ENCODE measurements around the gene C3. TPM values are rescaled to one million over a fixed set of nuclear protein-coding genes. Genes with fewer than 3 reads are reported as not detected.
"Not testable (repeated sequence)": the region's sequence is repeated elsewhere in the genome, so short reads cannot be mapped to it uniquely, and the experiment has no call there.

The C3 gene
- total RNA-seq, 1 donor from 2014 or later: 1.5 TPM

DNA sequence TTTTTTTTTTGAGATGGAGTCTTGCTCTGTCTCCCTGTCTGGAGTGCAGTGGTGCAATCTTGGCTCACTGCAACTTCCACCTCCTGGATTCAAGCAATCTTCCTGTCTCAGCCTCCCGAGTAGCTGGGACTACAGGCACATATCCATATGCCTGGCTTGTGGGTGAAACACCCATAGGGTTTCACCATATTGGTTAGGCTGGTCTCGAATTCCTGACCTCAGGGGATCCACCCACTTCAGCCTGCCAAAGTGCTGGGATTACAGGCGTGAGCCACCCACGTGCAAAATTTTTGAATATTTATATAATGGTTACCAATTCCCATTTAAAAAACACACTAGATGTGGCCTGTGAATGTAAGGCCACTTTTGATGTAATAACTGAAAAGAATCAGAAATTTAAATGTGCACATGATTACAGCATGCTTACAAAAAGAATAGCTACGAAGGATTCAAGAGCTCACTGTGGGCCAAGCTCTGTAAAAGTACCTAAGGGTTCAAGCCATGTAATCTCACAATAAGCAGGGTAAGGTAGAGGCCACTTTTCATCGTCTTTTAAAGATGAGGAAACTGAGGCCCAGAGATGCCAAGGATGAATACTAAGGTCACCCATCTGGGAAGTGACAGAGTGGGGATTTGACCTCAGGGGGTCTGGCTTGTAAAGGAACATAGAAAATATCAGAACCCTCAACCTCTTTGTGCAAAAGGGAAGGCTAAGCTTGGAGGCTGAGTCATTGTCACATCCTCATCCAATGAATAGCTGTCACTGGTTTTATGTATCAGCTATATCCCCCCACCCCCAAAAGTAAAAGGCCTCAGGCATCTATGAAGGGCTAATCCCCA is 68.3 kb downstream of the C3 start:
- H3K4me3 Mint-ChIP-seq: no peak overlapping the region
- no peaks in the 10 kb centered on the region for H3K36me3 Mint-ChIP-seq
- Histone ChIP-seq H3K79me2 (ENCODE audit: low read depth) (no peaks in the 10 kb centered on the region), H3F3A (ENCODE audit: low read depth) (no peaks in the 10 kb centered on the region), H2AFZ (replicated peaks) (no peak overlapping the region), H3K27me3 (no peaks in the 10 kb centered on the region), H3K4me1 (no peaks in the 10 kb centered on the region), H3K27ac (no peak overlapping the region), H3K36me3 (no peaks in the 10 kb centered on the region), H3K9ac (no peak overlapping the region), H3K4me2 (no peak overlapping the region), H3K4me3 (no peak overlapping the region), H4K20me1 (ENCODE audit: low read depth) (no peaks in the 10 kb centered on the region), H3K9me3 (ENCODE audit: low read depth) (no peaks in the 10 kb centered on the region)
- H3K9me3 Mint-ChIP-seq: peaks cover 5% of the 10 kb centered on the region
- no peak overlapping the region for H3K27ac Mint-ChIP-seq
- no peaks in the 10 kb centered on the region for H3K4me1 Mint-ChIP-seq
- DNase-seq (ENCODE audit: low spot score): no peak
- no peak for TF ChIP-seq EZH2 (IDR thresholded peaks at IDR 0.05)
- H3K27me3 Mint-ChIP-seq (ENCODE audit: insufficient read depth, low read depth): peaks cover 11% of the 10 kb centered on the region

GRCh38 chr19:6649185-6649584 is 71.3 kb downstream of the C3 start:
- no peak overlapping the region for H3K4me3 ChIP-seq
- no peaks in the 10 kb centered on the region for H3K4me1 ChIP-seq
- H3K9ac ChIP-seq: no peak overlapping the region
- H3K36me3 Mint-ChIP-seq: no peaks in the 10 kb centered on the region
- no peak overlapping the region for H3K27ac ChIP-seq
- no peak overlapping the region for H3K27ac Mint-ChIP-seq
- no peaks in the 10 kb centered on the region for H3F3A ChIP-seq (ENCODE audit: low read depth)
- H2AFZ ChIP-seq (replicated peaks): no peak overlapping the region
- peaks cover 6% of the 10 kb centered on the region for H3K27me3 Mint-ChIP-seq (ENCODE audit: insufficient read depth, low read depth)
- TF ChIP-seq EZH2 (IDR thresholded peaks at IDR 0.05) (no peak), CTCF (IDR thresholded peaks at IDR 0.05) (no peak), EZH2phosphoT487 (IDR thresholded peaks at IDR 0.05) (no peak)
- no peaks in the 10 kb centered on the region for H3K36me3 ChIP-seq
- no peaks in the 10 kb centered on the region for H3K27me3 ChIP-seq
- no peak for DNase-seq (ENCODE audit: low spot score)
- no peaks in the 10 kb centered on the region for H3K79me2 ChIP-seq (ENCODE audit: low read depth)
- no peaks in the 10 kb centered on the region for H4K20me1 ChIP-seq (ENCODE audit: low read depth)
- no peaks in the 10 kb centered on the region for H3K4me1 Mint-ChIP-seq
- H3K4me3 Mint-ChIP-seq: no peak overlapping the region
- peaks cover 14% of the 10 kb centered on the region for H3K9me3 Mint-ChIP-seq
- H3K9me3 ChIP-seq (ENCODE audit: low read depth): no peaks in the 10 kb centered on the region
- H3K4me2 ChIP-seq: no peak overlapping the region

GRCh38 chr19:6648141-6648715 is 72.2 kb downstream of the C3 start:
- H3K9me3 ChIP-seq (ENCODE audit: low read depth): no peaks in the 10 kb centered on the region
- Mint-ChIP-seq H3K9me3 (peaks cover 12% of the 10 kb centered on the region), H3K27me3 (ENCODE audit: insufficient read depth, low read depth) (peaks cover 6% of the 10 kb centered on the region), H3K36me3 (no peaks in the 10 kb centered on the region), H3K4me3 (no peak overlapping the region), H3K4me1 (no peaks in the 10 kb centered on the region), H3K27ac (no peak overlapping the region)
- no peaks in the 10 kb centered on the region for H3K79me2 ChIP-seq (ENCODE audit: low read depth)
- H3K27ac ChIP-seq: no peak overlapping the region
- no peak overlapping the region for H3K4me3 ChIP-seq
- H3F3A ChIP-seq (ENCODE audit: low read depth): no peaks in the 10 kb centered on the region
- H2AFZ ChIP-seq (replicated peaks): no peak overlapping the region
- no peak for DNase-seq (ENCODE audit: low spot score)
- no peak for TF ChIP-seq CTCF (IDR thresholded peaks at IDR 0.05)
- TF ChIP-seq EZH2phosphoT487 (IDR thresholded peaks at IDR 0.05): no peak
- no peak for TF ChIP-seq EZH2 (IDR thresholded peaks at IDR 0.05)
- no peak overlapping the region for H3K9ac ChIP-seq
- no peaks in the 10 kb centered on the region for H3K36me3 ChIP-seq
- H4K20me1 ChIP-seq (ENCODE audit: low read depth): no peaks in the 10 kb centered on the region
- H3K27me3 ChIP-seq: no peaks in the 10 kb centered on the region
- no peak overlapping the region for H3K4me2 ChIP-seq
- H3K4me1 ChIP-seq: no peaks in the 10 kb centered on the region

- no peak overlapping the region for H3K4me3 ChIP-seq
- no peaks in the 10 kb centered on the region for H3K36me3 Mint-ChIP-seq
- H3K9me3 ChIP-seq (ENCODE audit: low read depth): no peaks in the 10 kb centered on the region
- no peaks in the 10 kb centered on the region for H3K4me1 Mint-ChIP-seq
- no peak overlapping the region for H2AFZ ChIP-seq (replicated peaks)
- no peak for DNase-seq (ENCODE audit: low spot score)
- peaks cover 6% of the 10 kb centered on the region for H3K27me3 Mint-ChIP-seq (ENCODE audit: insufficient read depth, low read depth)
- H3K4me1 ChIP-seq: no peaks in the 10 kb centered on the region
- no peaks in the 10 kb centered on the region for H4K20me1 ChIP-seq (ENCODE audit: low read depth)
- H3K79me2 ChIP-seq (ENCODE audit: low read depth): no peaks in the 10 kb centered on the region
- TF ChIP-seq CTCF (IDR thresholded peaks at IDR 0.05) (no peak), EZH2phosphoT487 (IDR thresholded peaks at IDR 0.05) (no peak), EZH2 (IDR thresholded peaks at IDR 0.05) (no peak)
- no peak overlapping the region for H3K27ac Mint-ChIP-seq
- no peak overlapping the region for H3K4me3 Mint-ChIP-seq
- H3K27ac ChIP-seq: no peak overlapping the region
- H3K4me2 ChIP-seq: no peak overlapping the region
- H3K27me3 ChIP-seq: no peaks in the 10 kb centered on the region
- H3K9me3 Mint-ChIP-seq: peaks cover 12% of the 10 kb centered on the region
- H3F3A ChIP-seq (ENCODE audit: low read depth): no peaks in the 10 kb centered on the region
- H3K9ac ChIP-seq: no peak overlapping the region
- H3K36me3 ChIP-seq: no peaks in the 10 kb centered on the region
Observed at GRCh38 chr19:6644796-6645195, 75.7 kb downstream of the C3 start.

DNA sequence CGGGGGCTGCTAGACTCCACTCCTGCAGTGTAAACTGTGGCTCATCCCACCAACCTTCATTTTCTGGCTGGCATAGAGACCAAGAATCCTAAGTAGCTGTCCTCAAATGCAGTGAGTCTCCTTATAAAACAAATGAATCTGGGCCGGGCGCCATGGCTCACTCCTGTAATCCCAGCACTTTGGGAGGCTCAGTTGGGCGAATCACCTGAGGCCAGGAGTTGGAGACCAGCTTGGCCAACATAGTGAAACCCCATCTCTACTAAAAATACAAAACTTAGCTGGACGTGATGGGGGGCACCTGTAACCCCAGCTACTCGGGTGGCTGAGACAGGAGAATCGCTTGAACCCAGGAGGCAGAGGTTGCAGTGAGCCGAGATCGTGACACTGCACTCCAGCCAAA is 80.1 kb downstream of the C3 start:
- H3F3A ChIP-seq (ENCODE audit: low read depth); H3K27ac Mint-ChIP-seq; H3K4me2 ChIP-seq; H3K27me3 ChIP-seq; H3K36me3 ChIP-seq; H3K9me3 ChIP-seq (ENCODE audit: low read depth); H3K27me3 Mint-ChIP-seq (ENCODE audit: insufficient read depth, low read depth); H2AFZ ChIP-seq (replicated peaks); H3K4me1 Mint-ChIP-seq; H3K36me3 Mint-ChIP-seq; H3K4me3 ChIP-seq; H3K79me2 ChIP-seq (ENCODE audit: low read depth); H3K9me3 Mint-ChIP-seq; H4K20me1 ChIP-seq (ENCODE audit: low read depth); H3K4me1 ChIP-seq; H3K9ac ChIP-seq; H3K27ac ChIP-seq; H3K4me3 Mint-ChIP-seq; DNase-seq (ENCODE audit: low spot score): not testable (repeated sequence)
